Neuronal stem cell (in vitro differentiated cells): Measurements from ENCODE around the gene OR2G2. TPM values are rescaled to one million over a fixed set of nuclear protein-coding genes. Genes with fewer than 3 reads are reported as not detected.

Experiments used
- DNase-seq: peaks from one replicate; pipeline ENCODE4 v3.0.0-alpha.2; 2013; ENCODE audit warnings: low spot score
- H2AFZ ChIP-seq: one replicate; pipeline ENCODE4 v1.6.1; 2013; ENCODE audit warnings: mild to moderate bottlenecking, low read length, inconsistent platforms
- H2AK5ac ChIP-seq: 2 replicates; pipeline ENCODE4 v1.6.1; 2013; ENCODE audit warnings: low read depth, mild to moderate bottlenecking, inconsistent platforms, low read length, moderate library complexity, mixed read lengths
- H2BK120ac ChIP-seq: 2 replicates; pipeline ENCODE4 v1.6.1; 2013; ENCODE audit warnings: low read depth, mild to moderate bottlenecking, inconsistent platforms, low read length, moderate library complexity, mixed read lengths
- H2BK12ac ChIP-seq: one replicate; pipeline ENCODE4 v1.6.1; 2013; ENCODE audit warnings: low read length, inconsistent platforms
- H2BK15ac ChIP-seq: 2 replicates; pipeline ENCODE4 v1.6.1; 2013; ENCODE audit warnings: mild to moderate bottlenecking, low read length, inconsistent platforms, mixed read lengths
- H2BK5ac ChIP-seq: one replicate; pipeline ENCODE4 v1.6.1; 2013; ENCODE audit warnings: inconsistent platforms, mild to moderate bottlenecking, low read length, moderate library complexity
- H3K14ac ChIP-seq: one replicate; pipeline ENCODE4 v1.6.1; 2013; ENCODE audit warnings: low read length, inconsistent platforms
- H3K18ac ChIP-seq: 2 replicates; pipeline ENCODE4 v1.6.1; 2013; ENCODE audit warnings: low read length, inconsistent platforms
- H3K23ac ChIP-seq: 2 replicates; pipeline ENCODE4 v1.6.1; 2013; ENCODE audit warnings: low read depth, mild to moderate bottlenecking, mixed read lengths, low read length, inconsistent platforms; ENCODE audit not compliant: poor library complexity
- H3K27ac ChIP-seq: replicated peaks from 3 replicates; pipeline ENCODE4 v1.5.1; 2013; ENCODE audit warnings: low read length, inconsistent platforms
- H3K27me3 ChIP-seq, 3 experiments: 2 replicates each; pipeline ENCODE4 v1.6.1; 2013; ENCODE audit warnings: low read length in 3 of 3, mild to moderate bottlenecking in 2 of 3, inconsistent platforms in 1 of 3, low read depth in 1 of 3, mixed read lengths in 1 of 3, moderate library complexity in 1 of 3; ENCODE audit not compliant: control insufficient read depth in 3 of 3, insufficient read depth in 3 of 3
- H3K36me3 ChIP-seq, 2 donors: replicated peaks in 1 of 2; 2 replicates each; pipeline ENCODE4 v1.6.1; 2013; ENCODE audit warnings: low read length in 2 of 2; ENCODE audit not compliant: control insufficient read depth in 2 of 2, insufficient read depth in 2 of 2
- H3K4ac ChIP-seq: 2 replicates; pipeline ENCODE4 v1.6.1; 2013; ENCODE audit warnings: inconsistent platforms, mild to moderate bottlenecking, low read length, moderate library complexity
- H3K4me1 ChIP-seq, 2 donors: 1 replicate in 1 of 2; 2 replicates in 1 of 2; pipeline ENCODE4 v1.6.1; 2013; ENCODE audit warnings: low read length in 2 of 2, low read depth in 1 of 2; ENCODE audit not compliant: control insufficient read depth in 2 of 2, insufficient read depth in 1 of 2
- H3K4me2 ChIP-seq: one replicate; pipeline ENCODE4 v1.6.1; 2013; ENCODE audit warnings: mild to moderate bottlenecking, low read length, inconsistent platforms; ENCODE audit not compliant: insufficient read depth, poor library complexity, severe bottlenecking
- H3K4me3 ChIP-seq, 2 donors: 2 replicates each; pipeline ENCODE4 v1.5.1; 2013; ENCODE audit warnings: low read length in 2 of 2, mild to moderate bottlenecking in 2 of 2, inconsistent platforms in 1 of 2, moderate library complexity in 1 of 2
- H3K79me1 ChIP-seq: one replicate; pipeline ENCODE4 v1.6.1; 2013; ENCODE audit warnings: low read depth, mild to moderate bottlenecking, inconsistent platforms, low read length, moderate library complexity
- H3K9ac ChIP-seq: one replicate; pipeline ENCODE4 v1.6.1; 2013; ENCODE audit warnings: mild to moderate bottlenecking, low read depth, low read length, inconsistent platforms; ENCODE audit not compliant: poor library complexity
- H3K9me3 ChIP-seq, 2 donors: replicated peaks in 1 of 2; 2 replicates each; pipeline versions ENCODE3 to v1.6.1; 2013; ENCODE audit warnings: low read length in 2 of 2, mild to moderate bottlenecking in 2 of 2, inconsistent platforms in 1 of 2, low read depth in 1 of 2, mixed read lengths in 1 of 2, moderate library complexity in 1 of 2; ENCODE audit not compliant: control insufficient read depth in 2 of 2, insufficient read depth in 1 of 2
- H4K8ac ChIP-seq: one replicate; pipeline ENCODE4 v1.6.1; 2013; ENCODE audit warnings: low read depth, mild to moderate bottlenecking, inconsistent platforms, low read length, moderate library complexity
- H4K91ac ChIP-seq: one replicate; pipeline ENCODE4 v1.6.1; 2013; ENCODE audit warnings: low read length, low read depth, mild to moderate bottlenecking, inconsistent platforms; ENCODE audit not compliant: poor library complexity
- WGBS, 2 donors: extraction: QIAGEN DNeasy Blood & Tissue Kit; methylation state at CpG; one replicate each; pipeline ENCODE4 v1.1.7; 2013; ENCODE audit warnings: missing lambda C conversion rate in 2 of 2, mixed read lengths in 1 of 2; ENCODE audit not compliant: insufficient read length in 2 of 2, insufficient replicate concordance in 1 of 2; ENCODE audit errors: extremely low coverage in 2 of 2; 5-methylcytosine and 5-hydroxymethylcytosine counted together
- small RNA-seq: library from polyadenylated mRNA; stranded (forward); fragments of <200 nt; extraction: miRNeasy Mini kit (QIAGEN cat#:217004); gene quantifications from one replicate; pipeline ENCODE3, GENCODE V24; 2013; ENCODE audit not compliant: insufficient read depth

OR2G2 gene

DNA sequence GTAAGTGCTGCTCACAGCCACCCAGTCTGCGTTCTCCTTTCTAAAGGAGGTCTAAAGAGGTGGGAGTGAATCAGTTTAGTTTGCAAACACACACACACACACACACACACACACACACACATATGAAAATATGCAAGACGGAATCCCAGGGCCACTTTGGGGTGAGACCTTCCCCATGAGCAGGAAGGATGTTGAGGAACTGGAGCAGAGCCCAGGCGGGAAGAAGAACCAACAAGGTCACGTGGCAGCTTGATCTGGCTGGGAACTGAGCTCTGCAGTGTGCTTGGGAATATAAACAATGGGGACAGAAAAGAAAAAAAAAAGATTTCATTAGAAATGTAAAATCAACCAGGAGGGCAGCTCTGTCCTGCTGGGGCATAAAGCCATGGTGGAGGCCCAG is 49.9 kb downstream of the OR2G2 start:
- H3K36me3 ChIP-seq = no peaks in the 10 kb centered on the region
- no peak overlapping the region for H2BK5ac ChIP-seq
- no peak for DNase-seq
- no peaks in the 10 kb centered on the region for H3K27me3 ChIP-seq
- H3K4me1 ChIP-seq = peaks cover 0 to 1% of the 10 kb centered on the region in 2 donors
- no peak overlapping the region for H3K4ac ChIP-seq
- H3K9me3 ChIP-seq = peaks cover 0 to 2% of the 10 kb centered on the region in 2 donors
- H2BK15ac ChIP-seq = no peak overlapping the region
- no peak overlapping the region for H3K23ac ChIP-seq
- no peak overlapping the region for H2BK12ac ChIP-seq
- H3K27ac ChIP-seq = no peak overlapping the region
- H3K14ac ChIP-seq = no peak overlapping the region
- no peak overlapping the region for H2AFZ ChIP-seq
- H3K4me3 ChIP-seq = no peak overlapping the region
- H2AK5ac ChIP-seq = no peak overlapping the region
- no peak overlapping the region for H4K91ac ChIP-seq
- H3K79me1 ChIP-seq = no peaks in the 10 kb centered on the region
- H3K9ac ChIP-seq = no peak overlapping the region
- H3K18ac ChIP-seq = no peak overlapping the region
- no peak overlapping the region for H3K4me2 ChIP-seq
- H2BK120ac ChIP-seq = no peak overlapping the region
- no CpG with 5 or more reads among the region's 4 CpGs for WGBS, 2 donors
- no peak overlapping the region for H4K8ac ChIP-seq

DNA sequence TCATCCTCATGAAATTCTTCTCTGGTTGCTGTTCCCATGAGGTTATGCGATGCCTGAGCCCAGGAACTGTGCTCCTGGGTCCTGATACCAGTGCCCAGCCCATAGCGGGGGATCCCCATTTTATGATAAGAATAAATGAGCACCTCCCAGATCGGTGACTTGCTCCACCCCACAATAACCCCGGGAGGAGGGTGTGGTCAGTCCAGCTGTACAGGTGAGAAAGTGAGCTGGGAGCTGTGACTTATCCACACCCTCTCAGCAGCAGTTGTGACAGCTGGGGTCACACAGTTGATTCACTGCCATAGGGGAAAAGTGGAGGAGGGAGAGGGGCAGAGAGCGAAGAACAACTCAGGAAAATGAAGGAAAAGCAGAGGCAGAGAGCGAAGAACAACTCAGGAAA is 50.6 kb downstream of the OR2G2 start:
- Histone ChIP-seq H3K9ac (no peak overlapping the region), H3K14ac (no peak overlapping the region), H3K79me1 (no peaks in the 10 kb centered on the region), H3K4me3 (no peak overlapping the region), H2BK12ac (no peak overlapping the region), H3K4me2 (peak overlapping the region; percentile 26), H3K27ac (no peak overlapping the region), H3K27me3 (no peaks in the 10 kb centered on the region), H2AFZ (no peak overlapping the region), H3K4me1 (peaks cover 0 to 1% of the 10 kb centered on the region in 2 donors), H3K36me3 (no peaks in the 10 kb centered on the region), H2AK5ac (no peak overlapping the region), H2BK120ac (no peak overlapping the region), H2BK5ac (no peak overlapping the region), H4K91ac (no peak overlapping the region), H4K8ac (no peak overlapping the region), H3K9me3 (peaks cover 0 to 2% of the 10 kb centered on the region in 2 donors), H3K23ac (no peak overlapping the region), H3K18ac (no peak overlapping the region), H2BK15ac (no peak overlapping the region), H3K4ac (no peak overlapping the region)
- DNase-seq = no peak
- no CpG with 5 or more reads among the region's 6 CpGs for WGBS, 2 donors

Small RNA genes within 50 kb of the gene (small RNA-seq; reads per million reads assigned to genes)
- gene RF00026 = not detected
